Trophoblast cell (in vitro differentiated cells and primary cell): ENCODE data around the gene DOP1A.

ENCODE experiments used
- DNase-seq, 2 donors: peaks; one replicate each; pipeline ENCODE4 v3.0.0-alpha.2; 2016
- H2AFZ ChIP-seq: 2 replicates; pipeline ENCODE4 v1.6.1; 2013; ENCODE audit warnings: low read length, moderate library complexity, mild to moderate bottlenecking; ENCODE audit not compliant: insufficient read depth, poor library complexity
- H2AK5ac ChIP-seq: 2 replicates; pipeline ENCODE4 v1.6.1; 2013; ENCODE audit warnings: mild to moderate bottlenecking, low read length
- H2BK120ac ChIP-seq: 2 replicates; pipeline ENCODE4 v1.6.1; 2013; ENCODE audit warnings: low read length, mild to moderate bottlenecking, moderate library complexity; ENCODE audit not compliant: insufficient read depth, poor library complexity
- H2BK12ac ChIP-seq: 2 replicates; pipeline ENCODE4 v1.6.1; 2013; ENCODE audit warnings: mild to moderate bottlenecking, low read length, moderate library complexity
- H2BK5ac ChIP-seq: 2 replicates; pipeline ENCODE4 v1.6.1; 2013; ENCODE audit warnings: low read length, low read depth, moderate library complexity, mild to moderate bottlenecking; ENCODE audit not compliant: poor library complexity
- H3K14ac ChIP-seq: 2 replicates; pipeline ENCODE4 v1.6.1; 2013; ENCODE audit warnings: mild to moderate bottlenecking, low read length
- H3K18ac ChIP-seq: 2 replicates; pipeline ENCODE4 v1.6.1; 2013; ENCODE audit warnings: mild to moderate bottlenecking, low read length
- H3K23ac ChIP-seq: 2 replicates; pipeline ENCODE4 v1.6.1; 2013; ENCODE audit warnings: low read length
- H3K27ac ChIP-seq: 2 replicates; pipeline ENCODE4 v1.5.1; 2013; ENCODE audit warnings: low read depth, mild to moderate bottlenecking, inconsistent platforms, low read length, moderate library complexity
- H3K27me3 ChIP-seq: 2 replicates; pipeline ENCODE4 v1.6.1; 2013; ENCODE audit warnings: inconsistent platforms, mild to moderate bottlenecking, low read length, moderate library complexity; ENCODE audit not compliant: insufficient read depth
- H3K36me3 ChIP-seq, 2 experiments: 1 replicate in 1 of 2; 2 replicates in 1 of 2; pipeline ENCODE4 v1.6.1; 2013; ENCODE audit warnings: low read length in 2 of 2, mild to moderate bottlenecking in 2 of 2, moderate library complexity in 1 of 2; ENCODE audit not compliant: insufficient read depth in 2 of 2, control insufficient read depth in 1 of 2
- H3K4ac ChIP-seq: 2 replicates; pipeline ENCODE4 v1.6.1; 2013; ENCODE audit warnings: low read depth, mild to moderate bottlenecking, low read length, moderate library complexity
- H3K4me1 ChIP-seq, 2 experiments: 1 replicate in 1 of 2; 2 replicates in 1 of 2; pipeline ENCODE4 v1.6.1; 2013; ENCODE audit warnings: low read length in 2 of 2, mild to moderate bottlenecking in 2 of 2, moderate library complexity in 1 of 2; ENCODE audit not compliant: insufficient read depth in 2 of 2, control insufficient read depth in 1 of 2
- H3K4me2 ChIP-seq: 2 replicates; pipeline ENCODE4 v1.6.1; 2013; ENCODE audit warnings: inconsistent platforms, mild to moderate bottlenecking, low read length, moderate library complexity
- H3K4me3 ChIP-seq: 2 replicates; pipeline ENCODE4 v1.5.1; 2013; ENCODE audit warnings: mild to moderate bottlenecking, low read depth, low read length, inconsistent platforms
- H3K79me1 ChIP-seq: one replicate; pipeline ENCODE4 v1.6.1; 2013; ENCODE audit warnings: low read length
- H3K79me2 ChIP-seq: 2 replicates; pipeline ENCODE4 v1.6.1; 2013; ENCODE audit warnings: low read length, mild to moderate bottlenecking; ENCODE audit not compliant: control insufficient read depth, insufficient read depth, poor library complexity
- H3K9ac ChIP-seq: 2 replicates; pipeline ENCODE4 v1.6.1; 2013; ENCODE audit warnings: mild to moderate bottlenecking, low read length
- H3K9me3 ChIP-seq: 2 replicates; pipeline ENCODE4 v1.6.1; 2013; ENCODE audit warnings: low read depth, mild to moderate bottlenecking, control low read depth, inconsistent platforms, low read length; ENCODE audit not compliant: insufficient read depth
- H4K12ac ChIP-seq: 2 replicates; pipeline ENCODE4 v1.6.1; 2013; ENCODE audit warnings: low read depth, mild to moderate bottlenecking, low read length, moderate library complexity
- H4K8ac ChIP-seq: 2 replicates; pipeline ENCODE4 v1.6.1; 2013; ENCODE audit warnings: low read depth, mild to moderate bottlenecking, low read length, moderate library complexity
- H4K91ac ChIP-seq: one replicate; pipeline ENCODE4 v1.6.1; 2013; ENCODE audit warnings: low read depth, mild to moderate bottlenecking, low read length, moderate library complexity
- WGBS: extraction: QIAGEN DNeasy Blood & Tissue Kit; methylation state at CpG from one replicate; pipeline ENCODE4 v1.1.7; 2013; ENCODE audit warnings: missing lambda C conversion rate; ENCODE audit not compliant: insufficient read length, insufficient coverage; ENCODE audit errors: extremely low coverage; 5-methylcytosine and 5-hydroxymethylcytosine counted together

Gene DOP1A

DNA sequence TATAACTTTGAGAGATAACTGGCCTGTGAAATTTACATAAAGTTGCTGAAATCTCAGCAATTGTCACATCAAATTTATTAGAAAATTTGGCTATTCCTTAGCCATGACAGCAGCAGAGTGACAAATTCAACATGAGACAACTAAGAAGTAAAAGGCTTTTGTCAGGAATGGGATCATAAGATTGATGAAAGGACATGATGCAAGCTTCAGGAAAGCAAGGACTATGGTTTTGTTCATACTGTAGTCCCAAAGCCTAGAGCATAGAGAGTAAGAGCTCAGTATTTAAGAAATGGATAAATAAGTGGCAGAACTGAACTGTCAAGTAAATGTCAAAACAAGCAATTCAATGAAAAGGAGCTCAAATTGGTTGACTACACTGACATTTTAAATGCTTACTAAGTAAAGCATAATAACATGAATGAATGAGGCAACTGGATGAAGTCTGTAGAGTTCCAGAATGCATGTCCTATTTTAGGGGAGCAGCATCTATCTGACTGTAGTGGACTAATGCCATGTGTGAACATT is 113.0 kb downstream of the DOP1A start:
- no peak overlapping the region for H2BK120ac ChIP-seq
- H3K23ac ChIP-seq: no peak overlapping the region
- H3K9ac ChIP-seq: no peak overlapping the region
- no peak overlapping the region for H3K4ac ChIP-seq
- peaks cover 5 to 26% of the 10 kb centered on the region in 2 experiments for H3K36me3 ChIP-seq
- H3K4me1 ChIP-seq: no peaks in the 10 kb centered on the region
- H3K9me3 ChIP-seq: no peaks in the 10 kb centered on the region
- H4K91ac ChIP-seq: no peak overlapping the region
- H3K27ac ChIP-seq: no peak overlapping the region
- no peak overlapping the region for H3K4me2 ChIP-seq
- no peak for DNase-seq
- H2BK12ac ChIP-seq: no peak overlapping the region
- no peak overlapping the region for H3K4me3 ChIP-seq
- H3K79me1 ChIP-seq: no peaks in the 10 kb centered on the region
- H3K14ac ChIP-seq: no peak overlapping the region
- H2AFZ ChIP-seq: no peak overlapping the region
- no peak overlapping the region for H3K18ac ChIP-seq
- H4K12ac ChIP-seq: no peak overlapping the region
- H2BK5ac ChIP-seq: no peak overlapping the region
- no peaks in the 10 kb centered on the region for H3K27me3 ChIP-seq
- H3K79me2 ChIP-seq: no peaks in the 10 kb centered on the region
- no peak overlapping the region for H2AK5ac ChIP-seq
- no peak overlapping the region for H4K8ac ChIP-seq

DNA sequence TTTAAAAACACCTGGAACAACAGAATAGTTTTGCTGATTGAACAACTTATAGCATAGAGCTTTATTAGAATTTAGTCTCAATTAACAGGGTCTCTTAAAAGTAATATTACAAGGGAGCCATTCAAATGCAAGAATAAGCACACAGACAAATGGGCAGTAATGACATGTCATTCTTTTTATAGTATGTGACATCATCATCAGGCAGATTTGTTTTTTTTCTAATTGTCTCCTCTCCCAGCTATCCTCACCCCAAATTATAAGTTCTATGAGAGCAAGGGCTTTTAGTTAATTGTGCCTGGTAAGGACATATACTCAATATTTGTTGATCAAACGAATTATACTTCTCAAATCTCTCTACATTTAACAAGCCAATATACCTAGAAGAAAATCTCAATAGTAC is 114.6 kb downstream of the DOP1A start:
- Histone ChIP-seq H3K4me1 (peaks cover 0 to 2% of the 10 kb centered on the region in 2 experiments), H3K79me1 (no peaks in the 10 kb centered on the region), H3K18ac (no peak overlapping the region), H2BK5ac (no peak overlapping the region), H3K23ac (no peak overlapping the region), H3K27ac (no peak overlapping the region), H3K79me2 (no peaks in the 10 kb centered on the region), H3K4me2 (no peak overlapping the region), H4K91ac (no peak overlapping the region), H4K8ac (no peak overlapping the region), H3K14ac (no peak overlapping the region), H2AFZ (no peak overlapping the region), H2BK120ac (no peak overlapping the region), H4K12ac (no peak overlapping the region), H3K4ac (no peak overlapping the region), H3K4me3 (no peak overlapping the region), H3K9me3 (peaks cover 2% of the 10 kb centered on the region), H2AK5ac (no peak overlapping the region), H3K9ac (no peak overlapping the region), H2BK12ac (no peak overlapping the region), H3K27me3 (no peaks in the 10 kb centered on the region), H3K36me3 (peaks cover 9 to 23% of the 10 kb centered on the region in 2 experiments)
- no CpG with 5 or more reads among the region's 1 CpG for WGBS
- no peak for DNase-seq

DNA sequence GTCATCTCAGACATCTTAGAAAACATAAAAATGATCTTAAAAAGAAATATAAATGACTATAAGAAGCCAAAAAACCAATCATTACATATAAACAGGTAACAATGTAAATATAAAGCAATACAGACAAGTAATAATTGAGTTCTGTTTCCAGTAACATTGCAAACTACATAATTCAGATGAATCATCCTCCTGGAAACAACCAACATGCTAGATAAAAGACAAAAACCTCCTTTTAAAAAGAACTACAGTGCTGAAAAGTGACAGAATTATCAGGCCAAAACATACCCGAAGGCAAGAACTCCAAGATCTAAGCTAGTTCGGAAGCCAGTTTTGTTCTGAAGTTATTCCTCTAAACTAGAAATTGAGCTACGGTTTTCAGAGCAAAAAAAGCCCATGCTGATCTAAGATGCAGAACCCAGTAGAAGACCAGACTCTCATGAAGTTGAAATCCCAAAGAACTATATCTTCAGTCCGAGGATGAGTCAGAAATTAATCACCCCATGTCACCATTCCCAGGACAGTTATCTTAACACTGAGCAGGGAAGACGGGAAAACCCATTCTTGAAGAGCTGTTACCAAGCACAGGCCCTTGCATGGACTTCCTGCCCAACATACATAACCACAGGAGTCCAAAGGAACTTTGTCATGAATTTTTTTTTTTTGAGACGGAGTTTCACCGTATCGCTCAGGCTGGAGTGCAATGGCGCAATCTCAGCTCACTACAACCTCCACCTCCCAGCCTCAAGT is 115.8 kb downstream of the DOP1A start:
- no peak overlapping the region for H3K9ac ChIP-seq
- H3K27ac ChIP-seq: no peak overlapping the region
- peaks cover 0 to 2% of the 10 kb centered on the region in 2 experiments for H3K4me1 ChIP-seq
- H2AFZ ChIP-seq: no peak overlapping the region
- H3K27me3 ChIP-seq: no peaks in the 10 kb centered on the region
- no CpG with 5 or more reads among the region's 9 CpGs for WGBS
- H4K8ac ChIP-seq: no peak overlapping the region
- no peak overlapping the region for H3K18ac ChIP-seq
- H4K91ac ChIP-seq: no peak overlapping the region
- no peak overlapping the region for H3K23ac ChIP-seq
- H3K79me1 ChIP-seq: no peaks in the 10 kb centered on the region
- no peak overlapping the region for H2BK5ac ChIP-seq
- no peak overlapping the region for H3K4me2 ChIP-seq
- no peaks in the 10 kb centered on the region for H3K79me2 ChIP-seq
- H3K4ac ChIP-seq: no peak overlapping the region
- H3K36me3 ChIP-seq: peaks cover 13 to 22% of the 10 kb centered on the region in 2 experiments
- peak in 1 of 2 donors; percentile 13 for DNase-seq
- H2BK120ac ChIP-seq: no peak overlapping the region
- H2BK12ac ChIP-seq: no peak overlapping the region
- H3K4me3 ChIP-seq: no peak overlapping the region
- no peak overlapping the region for H4K12ac ChIP-seq
- H2AK5ac ChIP-seq: no peak overlapping the region
- H3K14ac ChIP-seq: no peak overlapping the region
- H3K9me3 ChIP-seq: peaks cover 2% of the 10 kb centered on the region

DNA sequence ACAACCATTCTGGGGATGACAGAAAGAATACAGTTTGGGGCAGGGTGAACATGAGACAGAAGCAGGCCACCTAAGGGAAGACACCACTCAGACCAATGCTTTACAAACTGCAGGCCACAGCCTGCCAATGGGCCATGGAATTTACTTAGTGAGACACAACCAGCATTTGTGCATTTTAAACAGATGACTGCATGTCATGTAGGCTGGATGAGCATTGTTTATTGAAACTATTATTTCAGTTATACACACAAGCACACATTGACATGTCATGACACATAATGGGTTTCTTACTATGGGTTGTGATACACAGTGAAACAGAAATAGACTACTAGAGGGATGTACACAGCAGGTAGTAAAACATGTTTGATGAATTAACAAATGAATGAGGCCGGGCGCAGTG is 117.6 kb downstream of the DOP1A start:
- Histone ChIP-seq H3K4me3 (no peak overlapping the region), H2BK120ac (no peak overlapping the region), H4K91ac (no peak overlapping the region), H3K23ac (no peak overlapping the region), H3K14ac (no peak overlapping the region), H2BK12ac (no peak overlapping the region), H3K4me2 (no peak overlapping the region), H3K36me3 (peaks cover 11 to 29% of the 10 kb centered on the region in 2 experiments), H3K27me3 (no peaks in the 10 kb centered on the region), H3K79me2 (no peaks in the 10 kb centered on the region), H2AK5ac (no peak overlapping the region), H2BK5ac (no peak overlapping the region), H4K12ac (no peak overlapping the region), H3K9me3 (peaks cover 2% of the 10 kb centered on the region), H3K4me1 (peaks cover 0 to 2% of the 10 kb centered on the region in 2 experiments), H3K9ac (no peak overlapping the region), H3K18ac (no peak overlapping the region), H4K8ac (no peak overlapping the region), H2AFZ (no peak overlapping the region), H3K4ac (no peak overlapping the region), H3K79me1 (no peaks in the 10 kb centered on the region), H3K27ac (no peak overlapping the region)
- DNase-seq: peak in 1 of 2 donors; percentile 15
- no CpG with 5 or more reads among the region's 2 CpGs for WGBS
